Panc1 (cell line): ENCODE data around the gene CMIP. TPM values are rescaled to one million over a fixed set of nuclear protein-coding genes. Genes with fewer than 3 reads are reported as not detected.

Experiments used
- ATAC-seq: fragments of 200-7000 bp; cut with Tn5 transposase; 2 replicates; pipeline ENCODE4 v1.9.1; 2020; ENCODE audit warnings: mild to moderate bottlenecking, moderate library complexity
- BruUV-seq: library from RNA; stranded (reverse); fragments of 400-500 nt; replicated peaks from 2 replicates; lab custom pipeline; 2021; lab: Mats Ljungman, UMichigan
- CTCF ChIA-PET: fragments of 300-600 bp; sonication (Branson Sonifier 250); formaldehyde crosslinking; loops from one replicate; lab custom pipeline; 2022; ENCODE audit warnings: antibody characterized with exemption; lab: Charles Lee
- POLR2A ChIA-PET: fragments of 300-600 bp; sonication (Branson Sonifier 250); formaldehyde crosslinking; loops from one replicate; lab custom pipeline; 2022; ENCODE audit warnings: antibody characterized with exemption; lab: Charles Lee
- DNase-seq: peaks from one replicate; pipeline ENCODE4 v3.0.0-alpha.2; 2010; ENCODE audit warnings: low read depth, low spot score
- H3K27ac ChIP-seq: 2 replicates; pipeline ENCODE4 v1.5.1; 2011; ENCODE audit warnings: mild to moderate bottlenecking, low read length, inconsistent platforms
- H3K27me3 ChIP-seq: fragments of 200-500 bp; sonication (Bioruptor generic); 2 replicates; pipeline ENCODE4 v1.6.0; 2014; ENCODE audit warnings: low read length, inconsistent platforms; ENCODE audit not compliant: control insufficient read depth, insufficient read depth
- H3K36me3 ChIP-seq: fragments of 200-500 bp; sonication (Bioruptor generic); 2 replicates; pipeline ENCODE4 v1.5.1; 2014; ENCODE audit warnings: inconsistent platforms, mild to moderate bottlenecking, low read length, moderate library complexity; ENCODE audit not compliant: control insufficient read depth, insufficient read depth
- H3K4me1 ChIP-seq: 2 replicates; pipeline ENCODE4 v1.5.1; 2011; ENCODE audit warnings: inconsistent platforms, mild to moderate bottlenecking, low read length, moderate library complexity; ENCODE audit not compliant: control insufficient read depth, insufficient read depth
- H3K4me3 ChIP-seq, 2 experiments: 2 replicates each; pipeline ENCODE4 v1.5.1; 2011 to 2012; ENCODE audit warnings: low read depth in 2 of 2, low read length in 2 of 2, mild to moderate bottlenecking in 2 of 2, inconsistent platforms in 1 of 2, moderate library complexity in 1 of 2
- H3K9me3 ChIP-seq: fragments of 200-500 bp; sonication (Bioruptor generic); 2 replicates; pipeline ENCODE4 v1.5.1; 2014; ENCODE audit warnings: low read depth, mild to moderate bottlenecking, inconsistent platforms, low read length, moderate library complexity; ENCODE audit not compliant: control insufficient read depth, insufficient read depth
- POLR2AphosphoS5 ChIP-seq: IDR thresholded peaks from 2 replicates; pipeline ENCODE4 v1.6.1; 2012; ENCODE audit warnings: mild to moderate bottlenecking, low read depth, low read length, moderate library complexity
- SIN3A ChIP-seq: IDR thresholded peaks from 2 replicates; pipeline ENCODE4 v1.6.1; 2012; ENCODE audit warnings: low read depth, mild to moderate bottlenecking, low read length, moderate library complexity, borderline replicate concordance; ENCODE audit not compliant: insufficient read depth
- TCF7L2 ChIP-seq: IDR thresholded peaks from 2 replicates; pipeline ENCODE4 v1.6.1; 2011; ENCODE audit warnings: mild to moderate bottlenecking, low read depth, low read length, inconsistent platforms
- in situ Hi-C: cut with HindIII; loops from 2 replicates; pipeline ENCODE4 v1.10.0; 2016; ENCODE audit warnings: low sequenced_read_pairs, low pct_unique_long_range_greater_than_20kb
- intact Hi-C: fragments of 100-400 bp; cut with micrococcal nuclease; formaldehyde crosslinking; loops from one replicate; pipeline ENCODE4 v1.10.0; 2022; ENCODE audit not compliant: unreplicated experiment
- total RNA-seq: library from RNA; stranded (reverse); gene quantifications from one replicate; pipeline ENCODE4 v1.2.1, GENCODE V29; 2021; ENCODE audit not compliant: unreplicated experiment
- TF ChIP-seq, protein P1 (sequence below), 2 experiments: IDR thresholded peaks; 2 replicates each; pipeline ENCODE4 v1.6.1; 2011 to 2012; ENCODE audit warnings: low read depth in 2 of 2, control low read depth in 1 of 2, low read length in 1 of 2, mild to moderate bottlenecking in 1 of 2, moderate library complexity in 1 of 2; ENCODE audit not compliant: insufficient read depth in 1 of 2
- TF ChIP-seq, protein P2 (sequence below): fragments of 450-650 bp; IDR thresholded peaks from 2 replicates; pipeline ENCODE4 v1.5.1; 2017; ENCODE audit warnings: mild to moderate bottlenecking

CMIP gene
- total RNA-seq, 1 experiment from 2014 or later, result 49.7 TPM

GRCh38 chr16:81416749-81417148, 27.9 kb upstream of the CMIP start:
- Histone ChIP-seq H3K27me3 (no peaks in the 10 kb centered on the region), H3K27ac (no peak overlapping the region), H3K4me1 (peaks cover 7% of the 10 kb centered on the region), H3K9me3 (no peaks in the 10 kb centered on the region), H3K36me3 (no peaks in the 10 kb centered on the region), H3K4me3 (no peak overlapping the region)
- in situ Hi-C loops, result no loop called here
- TF ChIP-seq, protein P1, sequence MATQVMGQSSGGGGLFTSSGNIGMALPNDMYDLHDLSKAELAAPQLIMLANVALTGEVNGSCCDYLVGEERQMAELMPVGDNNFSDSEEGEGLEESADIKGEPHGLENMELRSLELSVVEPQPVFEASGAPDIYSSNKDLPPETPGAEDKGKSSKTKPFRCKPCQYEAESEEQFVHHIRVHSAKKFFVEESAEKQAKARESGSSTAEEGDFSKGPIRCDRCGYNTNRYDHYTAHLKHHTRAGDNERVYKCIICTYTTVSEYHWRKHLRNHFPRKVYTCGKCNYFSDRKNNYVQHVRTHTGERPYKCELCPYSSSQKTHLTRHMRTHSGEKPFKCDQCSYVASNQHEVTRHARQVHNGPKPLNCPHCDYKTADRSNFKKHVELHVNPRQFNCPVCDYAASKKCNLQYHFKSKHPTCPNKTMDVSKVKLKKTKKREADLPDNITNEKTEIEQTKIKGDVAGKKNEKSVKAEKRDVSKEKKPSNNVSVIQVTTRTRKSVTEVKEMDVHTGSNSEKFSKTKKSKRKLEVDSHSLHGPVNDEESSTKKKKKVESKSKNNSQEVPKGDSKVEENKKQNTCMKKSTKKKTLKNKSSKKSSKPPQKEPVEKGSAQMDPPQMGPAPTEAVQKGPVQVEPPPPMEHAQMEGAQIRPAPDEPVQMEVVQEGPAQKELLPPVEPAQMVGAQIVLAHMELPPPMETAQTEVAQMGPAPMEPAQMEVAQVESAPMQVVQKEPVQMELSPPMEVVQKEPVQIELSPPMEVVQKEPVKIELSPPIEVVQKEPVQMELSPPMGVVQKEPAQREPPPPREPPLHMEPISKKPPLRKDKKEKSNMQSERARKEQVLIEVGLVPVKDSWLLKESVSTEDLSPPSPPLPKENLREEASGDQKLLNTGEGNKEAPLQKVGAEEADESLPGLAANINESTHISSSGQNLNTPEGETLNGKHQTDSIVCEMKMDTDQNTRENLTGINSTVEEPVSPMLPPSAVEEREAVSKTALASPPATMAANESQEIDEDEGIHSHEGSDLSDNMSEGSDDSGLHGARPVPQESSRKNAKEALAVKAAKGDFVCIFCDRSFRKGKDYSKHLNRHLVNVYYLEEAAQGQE (IDR thresholded peaks at IDR 0.05; ENCODE audit: insufficient read depth in 1 of 2, low read depth in 2 of 2, low read length in 1 of 2), result no peak
- TF ChIP-seq SIN3A, result no peak
- TF ChIP-seq, protein P2, sequence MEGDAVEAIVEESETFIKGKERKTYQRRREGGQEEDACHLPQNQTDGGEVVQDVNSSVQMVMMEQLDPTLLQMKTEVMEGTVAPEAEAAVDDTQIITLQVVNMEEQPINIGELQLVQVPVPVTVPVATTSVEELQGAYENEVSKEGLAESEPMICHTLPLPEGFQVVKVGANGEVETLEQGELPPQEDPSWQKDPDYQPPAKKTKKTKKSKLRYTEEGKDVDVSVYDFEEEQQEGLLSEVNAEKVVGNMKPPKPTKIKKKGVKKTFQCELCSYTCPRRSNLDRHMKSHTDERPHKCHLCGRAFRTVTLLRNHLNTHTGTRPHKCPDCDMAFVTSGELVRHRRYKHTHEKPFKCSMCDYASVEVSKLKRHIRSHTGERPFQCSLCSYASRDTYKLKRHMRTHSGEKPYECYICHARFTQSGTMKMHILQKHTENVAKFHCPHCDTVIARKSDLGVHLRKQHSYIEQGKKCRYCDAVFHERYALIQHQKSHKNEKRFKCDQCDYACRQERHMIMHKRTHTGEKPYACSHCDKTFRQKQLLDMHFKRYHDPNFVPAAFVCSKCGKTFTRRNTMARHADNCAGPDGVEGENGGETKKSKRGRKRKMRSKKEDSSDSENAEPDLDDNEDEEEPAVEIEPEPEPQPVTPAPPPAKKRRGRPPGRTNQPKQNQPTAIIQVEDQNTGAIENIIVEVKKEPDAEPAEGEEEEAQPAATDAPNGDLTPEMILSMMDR, result no peak
- no peak for TF ChIP-seq TCF7L2
- TF ChIP-seq POLR2AphosphoS5, result no peak
- POLR2A ChIA-PET, result interaction anchor here (0.7 kb wide), 1 partner anchor 194 kb away, joined by 3 read pairs; no protein-coding TSS in a partner anchor
- no peak for ATAC-seq
- intact Hi-C loops, result no loop called here
- CTCF ChIA-PET, result no interaction called here
- DNase-seq, result no peak
- no TSS peak for BruUV-seq

- CTCF ChIA-PET, result no interaction called here
- H3K9me3 ChIP-seq, result no peaks in the 10 kb centered on the region
- intact Hi-C loops, result no loop called here
- peaks cover 7% of the 10 kb centered on the region for H3K4me1 ChIP-seq
- TF ChIP-seq, protein P2, result no peak
- TF ChIP-seq, protein P1 (IDR thresholded peaks at IDR 0.05; ENCODE audit: insufficient read depth in 1 of 2, low read depth in 2 of 2, low read length in 1 of 2), result no peak
- TF ChIP-seq POLR2AphosphoS5 (no peak), TCF7L2 (no peak), SIN3A (no peak)
- DNase-seq (no peak), ATAC-seq (no peak)
- POLR2A ChIA-PET, result interaction anchor here (0.7 kb wide), 2 partner anchors 174 to 193 kb away, joined by 3 to 6 read pairs; no protein-coding TSS in a partner anchor
- no peaks in the 10 kb centered on the region for H3K36me3 ChIP-seq
- in situ Hi-C loops, result no loop called here
- H3K27ac ChIP-seq, result no peak overlapping the region
- no peak overlapping the region for H3K4me3 ChIP-seq
- no TSS peak for BruUV-seq
- H3K27me3 ChIP-seq, result no peaks in the 10 kb centered on the region
These were observed 27.4 kb upstream of the CMIP start for GRCh38 chr16:81417210-81417609.
